AG09309 (cell line): ENCODE results near the gene ACBD6.

Experiments used
- DNase-seq: peaks from one replicate; pipeline ENCODE4 v3.0.0-alpha.2; 2010; ENCODE audit warnings: low read depth
- H3K4me3 ChIP-seq: 2 replicates; pipeline ENCODE4 v1.5.1; 2011; ENCODE audit warnings: mild to moderate bottlenecking, low read depth, low read length, moderate library complexity; ENCODE audit not compliant: control insufficient read depth
- CTCF ChIP-seq: IDR thresholded peaks from 2 replicates; pipeline ENCODE4 v1.5.1; 2011; ENCODE audit warnings: mild to moderate bottlenecking, low read depth, low read length, inconsistent platforms; ENCODE audit not compliant: insufficient read depth, control insufficient read depth; ENCODE audit errors: missing control alignments

ACBD6 gene

GRCh38 chr1:180515857-180516388, 13.5 kb upstream of the ACBD6 start:
- TF ChIP-seq CTCF = peak; percentile 83
- peak; percentile 32 for DNase-seq
- H3K4me3 ChIP-seq = no peak overlapping the region

GRCh38 chr1:180515364-180515763, 13.0 kb upstream of the ACBD6 start:
- DNase-seq = no peak
- H3K4me3 ChIP-seq = no peak overlapping the region
- no peak for TF ChIP-seq CTCF

- H3K4me3 ChIP-seq = no peak overlapping the region
- TF ChIP-seq CTCF = no peak
- no peak for DNase-seq
Measured at GRCh38 chr1:180513531-180513930, 11.2 kb upstream of the ACBD6 start.

GRCh38 chr1:180510882-180511281, 8.5 kb upstream of the ACBD6 start:
- H3K4me3 ChIP-seq = no peak overlapping the region
- no peak for DNase-seq
- TF ChIP-seq CTCF = no peak

- DNase-seq = no peak
- TF ChIP-seq CTCF = no peak
- H3K4me3 ChIP-seq = no peak overlapping the region
Measured at GRCh38 chr1:180508725-180509097, 6.3 kb upstream of the ACBD6 start.

GRCh38 chr1:180507795-180508724, 5.7 kb upstream of the ACBD6 start:
- DNase-seq = peak; percentile 21
- no peak overlapping the region for H3K4me3 ChIP-seq
- TF ChIP-seq CTCF = no peak
